CD4-positive, alpha-beta memory T cell (primary cell): ENCODE results near the gene ARHGEF19. TPM values are rescaled to one million over a fixed set of nuclear protein-coding genes. Genes with fewer than 3 reads are reported as not detected.

Experiments used
- CTCF ChIA-PET: fragments of 350-600 bp; sonication (Branson Sonifier 250); formaldehyde crosslinking; loops from one replicate; lab custom pipeline; 2021; ENCODE audit warnings: inconsistent platforms; ENCODE audit not compliant: partially characterized antibody; lab: Charles Lee
- POLR2A ChIA-PET: fragments of 350-600 bp; sonication (Branson Sonifier 250); formaldehyde crosslinking; loops from one replicate; lab custom pipeline; 2021; ENCODE audit not compliant: partially characterized antibody; lab: Charles Lee
- DNase-seq, 5 donors: peaks; one replicate each; pipeline versions ENCODE4 v3.0.0 to v3.0.0-alpha.2; 2020 to 2022; ENCODE audit warnings: mixed read lengths in 1 of 5
- H3K27ac ChIP-seq: one replicate; pipeline ENCODE4 v1.7.0; 2013; ENCODE audit warnings: low read depth, low read length
- H3K27me3 ChIP-seq: 2 replicates; pipeline ENCODE4 v1.7.0; 2013; ENCODE audit warnings: mild to moderate bottlenecking, low read length, moderate library complexity; ENCODE audit not compliant: insufficient read depth
- H3K36me3 ChIP-seq: 2 replicates; pipeline ENCODE4 v1.7.0; 2013; ENCODE audit warnings: mild to moderate bottlenecking, low read length, moderate library complexity; ENCODE audit not compliant: insufficient read depth
- H3K4me1 ChIP-seq: 2 replicates; pipeline ENCODE4 v1.7.0; 2013; ENCODE audit warnings: mild to moderate bottlenecking, low read length, moderate library complexity; ENCODE audit not compliant: insufficient read depth
- H3K4me3 ChIP-seq, 2 donors: one replicate each; pipeline ENCODE4 v1.7.0; 2013; ENCODE audit warnings: low read length in 2 of 2, mild to moderate bottlenecking in 1 of 2
- H3K9me3 ChIP-seq, 2 donors: one replicate each; pipeline ENCODE4 v1.7.0; 2013; ENCODE audit warnings: low read length in 2 of 2, control low read depth in 1 of 2; ENCODE audit not compliant: control insufficient read depth in 1 of 2
- H3K27ac Mint-ChIP-seq, 7 donors: one replicate each; pipeline ENCODE4 v1.8.0; 2020 to 2021; ENCODE audit warnings: mixed read lengths in 7 of 7, mild to moderate bottlenecking in 6 of 7, inconsistent platforms in 3 of 7, moderate library complexity in 3 of 7
- H3K27me3 Mint-ChIP-seq, 2 donors: one replicate each; pipeline ENCODE4 v1.8.0; 2020 to 2021; ENCODE audit warnings: mixed read lengths in 2 of 2
- H3K36me3 Mint-ChIP-seq, 2 donors: one replicate each; pipeline ENCODE4 v1.8.0; 2020 to 2021; ENCODE audit warnings: mixed read lengths in 2 of 2, inconsistent platforms in 1 of 2, mild to moderate bottlenecking in 1 of 2
- H3K4me1 Mint-ChIP-seq, 4 donors: one replicate each; pipeline ENCODE4 v1.8.0; 2020 to 2021; ENCODE audit warnings: mixed read lengths in 4 of 4, mild to moderate bottlenecking in 1 of 4
- H3K4me3 Mint-ChIP-seq, 8 donors: one replicate each; pipeline ENCODE4 v1.8.0; 2020 to 2021; ENCODE audit warnings: mixed read lengths in 8 of 8, mild to moderate bottlenecking in 7 of 8, moderate library complexity in 6 of 8, inconsistent platforms in 3 of 8
- H3K9me3 Mint-ChIP-seq, 8 donors: one replicate each; pipeline ENCODE4 v1.8.0; 2020 to 2021; ENCODE audit warnings: mixed read lengths in 8 of 8, mild to moderate bottlenecking in 5 of 8, inconsistent platforms in 3 of 8, moderate library complexity in 1 of 8
- intact Hi-C: fragments of 100-400 bp; cut with micrococcal nuclease; formaldehyde crosslinking; loops from one replicate; pipeline ENCODE4 v1.15.1; 2023
- polyA plus RNA-seq, 2 donors: library from polyadenylated mRNA; unstranded; fragments of 300-500 nt; fragmentation: Illumina TruSeq; gene quantifications; one replicate each; pipeline ENCODE4 v1.2.3, GENCODE V29; 2021
- total RNA-seq, 2 experiments: library from RNA; stranded (reverse); gene quantifications; one replicate each; pipeline ENCODE4 v1.2.3, GENCODE V29; 2021

The ARHGEF19 gene
- total and polyA plus RNA-seq, 4 experiments from 2014 or later: 7.6 to 16.7 (median 12.1) TPM

DNA sequence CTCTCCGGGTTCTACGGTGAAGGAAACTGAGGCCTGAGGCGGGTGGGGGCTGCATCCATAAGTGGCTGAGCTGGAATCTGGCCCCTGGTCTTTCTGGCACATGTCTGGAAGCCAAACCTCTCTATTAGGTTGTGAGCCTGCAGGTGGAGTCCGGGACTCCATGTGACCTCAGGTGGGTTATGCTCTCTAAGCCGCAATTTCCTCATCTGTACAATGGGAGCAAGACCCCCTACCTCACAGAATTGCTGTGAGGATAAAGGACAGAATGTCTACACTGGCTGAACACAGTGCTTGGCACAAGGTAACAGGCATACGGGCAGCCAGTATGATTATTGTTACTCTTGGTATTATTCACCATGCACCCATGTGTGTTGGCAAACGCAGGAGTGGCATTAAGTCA is 63.3 kb downstream of the ARHGEF19 start:
- CTCF ChIA-PET: no interaction called here
- POLR2A ChIA-PET: no interaction called here

DNA sequence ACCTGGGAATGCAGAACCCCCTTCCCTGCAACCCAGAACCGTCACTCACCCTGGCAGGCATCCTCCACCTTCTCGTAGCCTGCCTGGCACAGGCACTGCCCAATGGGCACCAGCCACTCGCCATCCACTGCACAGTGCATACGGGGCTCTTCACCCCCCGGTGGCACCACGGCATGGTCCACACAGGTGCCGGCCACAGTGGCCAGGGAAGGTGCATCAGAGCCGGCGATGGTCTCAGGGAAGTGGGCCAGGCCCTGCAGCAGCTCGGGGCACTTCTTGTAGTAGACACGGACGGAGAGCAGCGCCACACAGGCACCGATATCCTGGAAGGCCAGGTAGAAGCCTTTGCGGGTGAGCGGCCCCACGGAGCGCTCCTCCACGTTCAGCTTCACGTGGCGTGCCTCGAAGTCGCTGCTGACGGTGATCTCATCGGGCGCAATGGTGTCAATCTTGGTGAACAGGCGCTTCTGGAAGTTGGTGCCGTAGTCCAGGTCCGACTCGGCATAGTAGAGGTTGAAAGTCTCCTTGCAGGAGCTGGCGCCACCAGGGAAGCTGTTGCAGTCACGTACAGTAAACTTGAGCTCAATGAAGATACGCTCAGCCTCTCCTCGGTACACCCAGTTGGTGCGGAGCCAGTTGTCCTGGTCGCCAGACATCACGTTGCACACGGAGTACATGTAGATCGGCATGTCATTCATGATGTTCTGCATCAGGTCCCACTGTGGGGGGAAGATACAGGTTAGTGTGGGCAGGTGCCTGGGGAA is 63.9 kb downstream of the ARHGEF19 start:
- Histone ChIP-seq H3K9me3 (no peaks in the 10 kb centered on the region), H3K27me3 (no peaks in the 10 kb centered on the region), H3K27ac (no peak overlapping the region), H3K4me3 (no peak overlapping the region), H3K4me1 (peaks cover 11% of the 10 kb centered on the region), H3K36me3 (no peaks in the 10 kb centered on the region)
- H3K27me3 Mint-ChIP-seq: peaks cover 1 to 2% of the 10 kb centered on the region in 2 donors
- ChIA-PET CTCF (no interaction called here), POLR2A (interaction anchor here (0.7 kb wide), 1 partner anchor 26 kb away, joined by 3 read pairs; no protein-coding TSS in a partner anchor)
- intact Hi-C loops: no loop called here
- H3K4me1 Mint-ChIP-seq: peaks cover under 1 to 12% (median 3%) of the 10 kb centered on the region in 4 donors
- no peaks in the 10 kb centered on the region for H3K9me3 Mint-ChIP-seq
- H3K27ac Mint-ChIP-seq: no peak overlapping the region
- no peaks in the 10 kb centered on the region for H3K36me3 Mint-ChIP-seq
- H3K4me3 Mint-ChIP-seq: no peak overlapping the region
- DNase-seq: peak in 1 of 5 donors; percentile 23

More for the DNA sequence above, 63.3 kb downstream of the ARHGEF19 start:
- H3K4me3 Mint-ChIP-seq: no peak overlapping the region
- Histone ChIP-seq H3K4me1 (peaks cover 17% of the 10 kb centered on the region), H3K27me3 (no peaks in the 10 kb centered on the region), H3K36me3 (no peaks in the 10 kb centered on the region), H3K9me3 (no peaks in the 10 kb centered on the region), H3K27ac (no peak overlapping the region), H3K4me3 (no peak overlapping the region)
- no peak for DNase-seq
- peaks cover 3 to 12% (median 5%) of the 10 kb centered on the region in 4 donors for H3K4me1 Mint-ChIP-seq
- H3K27ac Mint-ChIP-seq: no peak overlapping the region
- no peaks in the 10 kb centered on the region for H3K9me3 Mint-ChIP-seq
- intact Hi-C loops: no loop called here
- H3K27me3 Mint-ChIP-seq: peaks cover 1 to 2% of the 10 kb centered on the region in 2 donors
- H3K36me3 Mint-ChIP-seq: no peaks in the 10 kb centered on the region

Other genes starting within 250 kb of the ARHGEF19 start
- 10 to 100 TPM; 52.6 to 61.0 TPM for gene ZBTB17, start 236.6 kb downstream of the ARHGEF19 start, total RNA-seq
- 10 to 100 TPM in 1 of 2 donors, 1 to 10 TPM in 1; 5.2 to 24.3 TPM for gene ZBTB17, start 236.6 kb downstream of the ARHGEF19 start, polyA plus RNA-seq
- not detected for gene SRARP, start 208.4 kb downstream of the ARHGEF19 start, total RNA-seq
- not detected for gene SRARP, start 208.4 kb downstream of the ARHGEF19 start, polyA plus RNA-seq
- not detected for gene HSPB7, start 194.6 kb downstream of the ARHGEF19 start, total RNA-seq
- not detected for gene HSPB7, start 194.6 kb downstream of the ARHGEF19 start, polyA plus RNA-seq
- not detected for gene CLCNKA, start 190.6 kb downstream of the ARHGEF19 start, total RNA-seq
- not detected for gene CLCNKA, start 190.6 kb downstream of the ARHGEF19 start, polyA plus RNA-seq
- gene CLCNKB, start 168.9 kb downstream of the ARHGEF19 start, total RNA-seq: not detected
- gene CLCNKB, start 168.9 kb downstream of the ARHGEF19 start, polyA plus RNA-seq: not detected
- not detected for gene FAM131C, start 139.0 kb downstream of the ARHGEF19 start, total RNA-seq
- under 1 TPM in 1 of 2 donors, not detected in 1; 0.11 TPM for gene FAM131C, start 139.0 kb downstream of the ARHGEF19 start, polyA plus RNA-seq
- not detected for gene EPHA2, start 56.6 kb downstream of the ARHGEF19 start, total RNA-seq
- not detected for gene EPHA2, start 56.6 kb downstream of the ARHGEF19 start, polyA plus RNA-seq
- 10 to 100 TPM; 11.5 to 13.6 TPM for gene CPLANE2, start 24.5 kb upstream of the ARHGEF19 start, total RNA-seq
- gene CPLANE2, start 24.5 kb upstream of the ARHGEF19 start, polyA plus RNA-seq: 1 to 10 TPM; 2.4 to 3.5 TPM
- gene FBXO42, start 139.8 kb upstream of the ARHGEF19 start, total RNA-seq: 10 to 100 TPM; 21.6 to 25.6 TPM
- gene FBXO42, start 139.8 kb upstream of the ARHGEF19 start, polyA plus RNA-seq: 10 to 100 TPM; 18.2 to 22.7 TPM
- 10 to 100 TPM; 79.1 to 81.0 TPM for gene SZRD1, start 154.6 kb upstream of the ARHGEF19 start, total RNA-seq
- gene SZRD1, start 154.6 kb upstream of the ARHGEF19 start, polyA plus RNA-seq: 10 to 100 TPM; 41.6 to 56.7 TPM
- not detected for gene SPATA21, start 224.8 kb upstream of the ARHGEF19 start, total RNA-seq
- gene SPATA21, start 224.8 kb upstream of the ARHGEF19 start, polyA plus RNA-seq: not detected
- 100 to 1,000 TPM; 154 to 165 TPM for gene NECAP2, start 228.1 kb upstream of the ARHGEF19 start, total RNA-seq
- 100 to 1,000 TPM; 243 to 341 TPM for gene NECAP2, start 228.1 kb upstream of the ARHGEF19 start, polyA plus RNA-seq